ENCODE data around the gene YOD1. TPM values are rescaled to one million over a fixed set of nuclear protein-coding genes. Genes with fewer than 3 reads are reported as not detected.

The YOD1 gene
- total and polyA plus RNA-seq, 2 of the 13 experiments (the other 11 are each of a cell fraction or from before 2014, with no cell fraction given): 3.4 to 9.1 TPM

GRCh38 chr1:207009182-207009850 is 41.7 kb downstream of the YOD1 start (continued):
- TF ChIP-seq, protein P1, sequence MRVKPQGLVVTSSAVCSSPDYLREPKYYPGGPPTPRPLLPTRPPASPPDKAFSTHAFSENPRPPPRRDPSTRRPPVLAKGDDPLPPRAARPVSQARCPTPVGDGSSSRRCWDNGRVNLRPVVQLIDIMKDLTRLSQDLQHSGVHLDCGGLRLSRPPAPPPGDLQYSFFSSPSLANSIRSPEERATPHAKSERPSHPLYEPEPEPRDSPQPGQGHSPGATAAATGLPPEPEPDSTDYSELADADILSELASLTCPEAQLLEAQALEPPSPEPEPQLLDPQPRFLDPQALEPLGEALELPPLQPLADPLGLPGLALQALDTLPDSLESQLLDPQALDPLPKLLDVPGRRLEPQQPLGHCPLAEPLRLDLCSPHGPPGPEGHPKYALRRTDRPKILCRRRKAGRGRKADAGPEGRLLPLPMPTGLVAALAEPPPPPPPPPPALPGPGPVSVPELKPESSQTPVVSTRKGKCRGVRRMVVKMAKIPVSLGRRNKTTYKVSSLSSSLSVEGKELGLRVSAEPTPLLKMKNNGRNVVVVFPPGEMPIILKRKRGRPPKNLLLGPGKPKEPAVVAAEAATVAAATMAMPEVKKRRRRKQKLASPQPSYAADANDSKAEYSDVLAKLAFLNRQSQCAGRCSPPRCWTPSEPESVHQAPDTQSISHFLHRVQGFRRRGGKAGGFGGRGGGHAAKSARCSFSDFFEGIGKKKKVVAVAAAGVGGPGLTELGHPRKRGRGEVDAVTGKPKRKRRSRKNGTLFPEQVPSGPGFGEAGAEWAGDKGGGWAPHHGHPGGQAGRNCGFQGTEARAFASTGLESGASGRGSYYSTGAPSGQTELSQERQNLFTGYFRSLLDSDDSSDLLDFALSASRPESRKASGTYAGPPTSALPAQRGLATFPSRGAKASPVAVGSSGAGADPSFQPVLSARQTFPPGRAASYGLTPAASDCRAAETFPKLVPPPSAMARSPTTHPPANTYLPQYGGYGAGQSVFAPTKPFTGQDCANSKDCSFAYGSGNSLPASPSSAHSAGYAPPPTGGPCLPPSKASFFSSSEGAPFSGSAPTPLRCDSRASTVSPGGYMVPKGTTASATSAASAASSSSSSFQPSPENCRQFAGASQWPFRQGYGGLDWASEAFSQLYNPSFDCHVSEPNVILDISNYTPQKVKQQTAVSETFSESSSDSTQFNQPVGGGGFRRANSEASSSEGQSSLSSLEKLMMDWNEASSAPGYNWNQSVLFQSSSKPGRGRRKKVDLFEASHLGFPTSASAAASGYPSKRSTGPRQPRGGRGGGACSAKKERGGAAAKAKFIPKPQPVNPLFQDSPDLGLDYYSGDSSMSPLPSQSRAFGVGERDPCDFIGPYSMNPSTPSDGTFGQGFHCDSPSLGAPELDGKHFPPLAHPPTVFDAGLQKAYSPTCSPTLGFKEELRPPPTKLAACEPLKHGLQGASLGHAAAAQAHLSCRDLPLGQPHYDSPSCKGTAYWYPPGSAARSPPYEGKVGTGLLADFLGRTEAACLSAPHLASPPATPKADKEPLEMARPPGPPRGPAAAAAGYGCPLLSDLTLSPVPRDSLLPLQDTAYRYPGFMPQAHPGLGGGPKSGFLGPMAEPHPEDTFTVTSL (CRISPR knock-in tag; IDR thresholded peaks at IDR 0.05; ENCODE audit: borderline replicate concordance): peak; percentile 52; the same call in 1 of the 2 replicates
- TF ChIP-seq SP1 (IDR thresholded peaks at IDR 0.05) (no peak), SP1 (CRISPR knock-in tag; IDR thresholded peaks at IDR 0.05) (no peak), JDP2 (CRISPR knock-in tag; IDR thresholded peaks at IDR 0.05; ENCODE audit: borderline replicate concordance) (no peak), KLF11 (CRISPR knock-in tag; IDR thresholded peaks at IDR 0.05) (peak; percentile 59; the same call in 1 of the 2 replicates), ZNF17 (CRISPR knock-in tag; IDR thresholded peaks at IDR 0.05) (no peak), ZBTB7B (CRISPR knock-in tag; IDR thresholded peaks at IDR 0.05) (peak; percentile 39; the same call in 1 of the 2 replicates), ELF1 (CRISPR knock-in tag; IDR thresholded peaks at IDR 0.05) (peak; percentile 57; the same call in 1 of the 2 replicates), ZNF432 (CRISPR knock-in tag; IDR thresholded peaks at IDR 0.05; ENCODE audit: borderline replicate concordance) (no peak), PHF20 (CRISPR knock-in tag; IDR thresholded peaks at IDR 0.05) (no peak), ATF4 (CRISPR knock-in tag; IDR thresholded peaks at IDR 0.05) (no peak), ZKSCAN8 (CRISPR knock-in tag; IDR thresholded peaks at IDR 0.05; ENCODE audit: borderline replicate concordance) (peak; percentile 30; the same call in 1 of the 2 replicates), ZNF547 (CRISPR knock-in tag; IDR thresholded peaks at IDR 0.05) (no peak), HNRNPUL1 (IDR thresholded peaks at IDR 0.05; ENCODE audit: low read depth, low read length) (no peak), TARDBP (CRISPR knock-in tag; IDR thresholded peaks at IDR 0.05) (0 out of 2 replicates have a peak, but pooled peaks have one; percentile 47), DR1 (CRISPR knock-in tag; IDR thresholded peaks at IDR 0.05) (no peak), RBAK (CRISPR knock-in tag; IDR thresholded peaks at IDR 0.05) (no peak), ZNF878 (CRISPR knock-in tag; IDR thresholded peaks at IDR 0.05) (no peak; the same call in 1 of the 2 replicates), NAIF1 (CRISPR knock-in tag; IDR thresholded peaks at IDR 0.05; ENCODE audit: borderline replicate concordance) (no peak)
- TF ChIP-seq, protein P2, sequence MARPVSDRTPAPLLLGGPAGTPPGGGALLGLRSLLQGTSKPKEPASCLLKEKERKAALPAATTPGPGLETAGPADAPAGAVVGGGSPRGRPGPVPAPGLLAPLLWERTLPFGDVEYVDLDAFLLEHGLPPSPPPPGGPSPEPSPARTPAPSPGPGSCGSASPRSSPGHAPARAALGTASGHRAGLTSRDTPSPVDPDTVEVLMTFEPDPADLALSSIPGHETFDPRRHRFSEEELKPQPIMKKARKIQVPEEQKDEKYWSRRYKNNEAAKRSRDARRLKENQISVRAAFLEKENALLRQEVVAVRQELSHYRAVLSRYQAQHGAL (CRISPR knock-in tag; IDR thresholded peaks at IDR 0.05; ENCODE audit: not compliant biosample characterization): no peak
- TF ChIP-seq, protein P3, sequence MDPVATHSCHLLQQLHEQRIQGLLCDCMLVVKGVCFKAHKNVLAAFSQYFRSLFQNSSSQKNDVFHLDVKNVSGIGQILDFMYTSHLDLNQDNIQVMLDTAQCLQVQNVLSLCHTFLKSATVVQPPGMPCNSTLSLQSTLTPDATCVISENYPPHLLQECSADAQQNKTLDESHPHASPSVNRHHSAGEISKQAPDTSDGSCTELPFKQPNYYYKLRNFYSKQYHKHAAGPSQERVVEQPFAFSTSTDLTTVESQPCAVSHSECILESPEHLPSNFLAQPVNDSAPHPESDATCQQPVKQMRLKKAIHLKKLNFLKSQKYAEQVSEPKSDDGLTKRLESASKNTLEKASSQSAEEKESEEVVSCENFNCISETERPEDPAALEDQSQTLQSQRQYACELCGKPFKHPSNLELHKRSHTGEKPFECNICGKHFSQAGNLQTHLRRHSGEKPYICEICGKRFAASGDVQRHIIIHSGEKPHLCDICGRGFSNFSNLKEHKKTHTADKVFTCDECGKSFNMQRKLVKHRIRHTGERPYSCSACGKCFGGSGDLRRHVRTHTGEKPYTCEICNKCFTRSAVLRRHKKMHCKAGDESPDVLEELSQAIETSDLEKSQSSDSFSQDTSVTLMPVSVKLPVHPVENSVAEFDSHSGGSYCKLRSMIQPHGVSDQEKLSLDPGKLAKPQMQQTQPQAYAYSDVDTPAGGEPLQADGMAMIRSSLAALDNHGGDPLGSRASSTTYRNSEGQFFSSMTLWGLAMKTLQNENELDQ (CRISPR knock-in tag; IDR thresholded peaks at IDR 0.05; ENCODE audit: borderline replicate concordance): no peak
